ENCODE measurements around the gene VMAC.

GRCh38 chr19:5864725-5865486 is 39.8 kb upstream of the VMAC start:
- TF ChIP-seq CTCF (IDR thresholded peaks at IDR 0.05): no peak
- no peak for TF ChIP-seq POLR2AphosphoS5 (IDR thresholded peaks at IDR 0.05)
